ENCODE measurements around the gene ARPC1B. TPM values are rescaled to one million over a fixed set of nuclear protein-coding genes. Genes with fewer than 3 reads are reported as not detected.

The ARPC1B gene
- total RNA-seq, 1 donor from 2014 or later = 300 TPM

DNA sequence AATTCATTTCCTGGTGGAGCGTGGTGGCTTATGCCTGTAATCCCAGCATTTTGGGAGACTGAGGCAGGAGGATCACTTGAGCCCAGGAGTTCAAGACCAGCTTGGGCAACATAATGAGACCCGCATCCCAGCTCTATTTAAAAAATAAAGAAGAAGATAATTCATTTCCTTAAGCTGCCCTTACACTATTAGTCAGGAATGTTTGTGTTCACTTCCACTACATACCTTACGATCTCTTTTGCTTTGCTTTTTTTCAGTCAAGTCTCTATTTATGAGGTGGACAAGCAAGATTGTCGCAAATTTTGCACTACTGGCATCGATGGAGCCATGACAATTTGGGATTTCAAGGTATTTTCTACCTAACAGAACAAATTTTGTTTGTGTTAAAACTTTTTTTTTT, 11.2 kb upstream of the ARPC1B start:
- Mint-ChIP-seq H3K27ac (no peak overlapping the region), H3K9me3 (no peaks in the 10 kb centered on the region), H3K36me3 (ENCODE audit: low read depth) (peaks cover 75% of the 10 kb centered on the region), H3K4me1 (no peaks in the 10 kb centered on the region), H3K27me3 (no peaks in the 10 kb centered on the region), H3K4me3 (no peak overlapping the region)
- DNase-seq (no peak), ATAC-seq (ENCODE audit: low read depth) (no peak)
- ChIA-PET CTCF (interaction anchor here (0.6 kb wide), 1 partner anchor 97 kb away, joined by 4 read pairs; no protein-coding TSS in a partner anchor), POLR2A (interaction anchor here (0.7 kb wide), 3 partner anchors 13 to 28 kb away, joined by 5 to 7 read pairs (median 5); no protein-coding TSS in a partner anchor)
- TF ChIP-seq, protein P1, sequence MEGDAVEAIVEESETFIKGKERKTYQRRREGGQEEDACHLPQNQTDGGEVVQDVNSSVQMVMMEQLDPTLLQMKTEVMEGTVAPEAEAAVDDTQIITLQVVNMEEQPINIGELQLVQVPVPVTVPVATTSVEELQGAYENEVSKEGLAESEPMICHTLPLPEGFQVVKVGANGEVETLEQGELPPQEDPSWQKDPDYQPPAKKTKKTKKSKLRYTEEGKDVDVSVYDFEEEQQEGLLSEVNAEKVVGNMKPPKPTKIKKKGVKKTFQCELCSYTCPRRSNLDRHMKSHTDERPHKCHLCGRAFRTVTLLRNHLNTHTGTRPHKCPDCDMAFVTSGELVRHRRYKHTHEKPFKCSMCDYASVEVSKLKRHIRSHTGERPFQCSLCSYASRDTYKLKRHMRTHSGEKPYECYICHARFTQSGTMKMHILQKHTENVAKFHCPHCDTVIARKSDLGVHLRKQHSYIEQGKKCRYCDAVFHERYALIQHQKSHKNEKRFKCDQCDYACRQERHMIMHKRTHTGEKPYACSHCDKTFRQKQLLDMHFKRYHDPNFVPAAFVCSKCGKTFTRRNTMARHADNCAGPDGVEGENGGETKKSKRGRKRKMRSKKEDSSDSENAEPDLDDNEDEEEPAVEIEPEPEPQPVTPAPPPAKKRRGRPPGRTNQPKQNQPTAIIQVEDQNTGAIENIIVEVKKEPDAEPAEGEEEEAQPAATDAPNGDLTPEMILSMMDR (IDR thresholded peaks at IDR 0.05) = no peak
- intact Hi-C loops (cut with micrococcal nuclease) = no loop called here

DNA sequence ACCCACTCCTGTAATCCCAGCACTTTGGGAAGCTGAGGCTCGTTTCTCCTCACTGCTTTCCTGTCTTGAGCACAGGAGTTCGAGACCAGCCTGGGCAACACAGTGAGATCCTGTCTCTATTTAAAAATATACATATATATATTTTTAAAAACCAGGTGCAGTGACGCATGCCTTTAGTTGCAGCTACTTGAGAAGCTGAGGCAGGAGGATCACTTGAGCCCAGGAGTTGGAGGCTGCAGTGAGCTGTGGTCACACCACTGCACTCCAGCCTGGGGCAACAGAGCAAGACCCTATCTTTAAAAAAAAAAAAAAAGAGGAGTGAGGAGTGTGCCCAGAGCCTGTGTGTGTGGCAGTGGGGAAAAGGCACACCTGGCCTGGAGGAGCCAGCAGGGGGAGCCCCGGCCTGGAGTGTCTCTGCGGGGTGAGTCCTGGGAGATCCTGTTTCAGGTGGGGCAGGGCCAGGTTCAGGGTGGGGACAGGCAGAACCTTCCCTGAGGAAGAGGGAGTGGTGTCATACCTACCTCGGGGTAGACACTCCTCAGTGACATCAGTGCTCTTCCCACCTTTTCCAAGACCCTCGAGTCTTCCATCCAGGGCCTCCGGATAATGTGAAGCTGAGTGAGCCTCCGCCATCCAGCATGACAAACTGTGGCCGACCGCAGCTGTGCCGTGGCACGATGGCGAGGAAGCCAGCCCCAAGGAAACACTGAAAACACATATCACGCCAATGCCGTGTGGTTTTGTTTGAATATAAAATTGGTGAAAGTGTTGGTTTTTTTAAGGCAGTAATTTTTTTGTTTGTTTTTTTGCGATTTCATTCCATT, 9.0 kb upstream of the ARPC1B start:
- H3K27me3 Mint-ChIP-seq = no peaks in the 10 kb centered on the region
- ChIA-PET CTCF (interaction anchor here (0.6 to 1.8 kb wide), 12 partner anchors 14 to 78 kb away, joined by 3 to 7 read pairs (median 4); partner anchors contain the start of genes BUD31 and PDAP1), POLR2A (interaction anchor here (0.6 to 1.2 kb wide), 6 partner anchors 19 to 254 kb away, joined by 3 to 6 read pairs (median 3); partner anchors contain the start of genes BUD31 and PDAP1)
- peak; percentile 55 for DNase-seq
- no peak overlapping the region for H3K27ac Mint-ChIP-seq
- peak; percentile 99 for ATAC-seq (ENCODE audit: low read depth)
- H3K4me1 Mint-ChIP-seq = no peaks in the 10 kb centered on the region
- TF ChIP-seq, protein P1 (IDR thresholded peaks at IDR 0.05) = no peak
- intact Hi-C loops (cut with micrococcal nuclease) = loop anchor here (1.0 to 5.0 kb wide), 4 partner anchors 22 to 252 kb away; partner anchors contain the start of genes BUD31, PDAP1 and ZSCAN25
- peaks cover 59% of the 10 kb centered on the region for H3K36me3 Mint-ChIP-seq (ENCODE audit: low read depth)
- H3K4me3 Mint-ChIP-seq = no peak overlapping the region
- no peaks in the 10 kb centered on the region for H3K9me3 Mint-ChIP-seq

DNA sequence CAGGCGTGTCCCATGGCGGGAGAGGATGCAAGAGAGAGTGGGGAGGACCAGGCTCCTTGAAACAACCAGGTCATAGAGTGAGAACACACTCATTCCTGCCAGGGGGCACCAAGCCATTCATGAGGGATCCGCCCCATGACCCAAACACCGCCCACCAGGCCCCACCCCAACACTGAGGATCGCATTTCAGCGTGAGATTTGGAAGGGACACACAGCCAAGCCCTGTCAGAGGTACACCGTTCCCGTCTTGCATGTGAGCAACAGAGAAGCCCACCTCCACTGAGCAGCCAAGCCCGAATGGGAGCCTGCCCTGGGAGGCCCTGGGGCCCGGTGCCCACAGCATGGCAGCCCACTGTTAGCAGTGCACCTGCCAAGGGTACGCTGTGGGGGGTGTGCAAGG, 7.9 kb upstream of the ARPC1B start:
- no peak for DNase-seq
- H3K27me3 Mint-ChIP-seq = no peaks in the 10 kb centered on the region
- POLR2A ChIA-PET = interaction anchor here (1.3 kb wide), 1 partner anchor 14 kb away, joined by 7 read pairs; no protein-coding TSS in a partner anchor
- peaks cover 49% of the 10 kb centered on the region for H3K36me3 Mint-ChIP-seq (ENCODE audit: low read depth)
- no peaks in the 10 kb centered on the region for H3K9me3 Mint-ChIP-seq
- TF ChIP-seq, protein P1 (IDR thresholded peaks at IDR 0.05) = no peak
- no peak for ATAC-seq (ENCODE audit: low read depth)
- CTCF ChIA-PET = interaction anchor here (0.8 to 1.4 kb wide), 4 partner anchors 14 to 49 kb away, joined by 4 to 5 read pairs (median 4); no protein-coding TSS in a partner anchor
- intact Hi-C loops (cut with micrococcal nuclease) = loop anchor here (5.0 kb wide), 1 partner anchor 251 kb away; the partner anchor contains the start of gene ZSCAN25
- no peaks in the 10 kb centered on the region for H3K4me1 Mint-ChIP-seq
- H3K4me3 Mint-ChIP-seq = no peak overlapping the region
- no peak overlapping the region for H3K27ac Mint-ChIP-seq

DNA sequence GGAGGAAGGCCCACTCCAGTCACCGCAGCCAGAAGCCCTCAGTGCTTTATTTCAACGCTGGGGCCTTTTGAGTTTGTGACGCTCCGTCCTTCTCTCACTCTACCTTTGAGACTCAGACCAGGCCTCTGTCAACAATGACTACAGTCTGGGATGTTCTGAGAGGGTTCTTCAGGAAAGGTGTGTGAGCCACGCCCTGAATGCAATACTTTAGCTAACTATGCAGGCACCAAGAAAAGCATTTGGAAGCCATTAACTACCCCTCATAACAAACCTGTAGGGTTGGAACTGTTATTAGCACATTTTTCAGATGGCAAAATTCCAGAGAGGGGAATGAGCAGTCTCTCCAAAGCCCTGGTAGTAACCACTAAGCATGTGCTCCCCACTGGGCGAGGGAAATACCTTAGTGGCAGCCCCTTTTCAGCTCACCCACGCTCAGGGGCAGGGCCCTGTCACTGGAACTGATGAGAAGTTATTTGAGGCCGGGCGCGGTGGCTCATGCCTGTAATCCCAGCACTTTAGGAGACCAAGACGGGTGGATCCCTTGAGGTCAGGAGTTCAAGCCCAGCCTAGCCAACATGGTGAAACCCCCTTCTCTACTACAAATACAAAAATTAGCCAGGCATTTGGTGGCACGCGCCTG, 5.7 kb upstream of the ARPC1B start:
- Mint-ChIP-seq H3K36me3 (ENCODE audit: low read depth) (peaks cover 29% of the 10 kb centered on the region), H3K27ac (no peak overlapping the region), H3K27me3 (no peaks in the 10 kb centered on the region), H3K4me1 (peaks cover 7% of the 10 kb centered on the region), H3K4me3 (no peak overlapping the region), H3K9me3 (no peaks in the 10 kb centered on the region)
- TF ChIP-seq, protein P1 (IDR thresholded peaks at IDR 0.05) = no peak
- DNase-seq (no peak), ATAC-seq (ENCODE audit: low read depth) (no peak)
- CTCF ChIA-PET = no interaction called here
- intact Hi-C loops (cut with micrococcal nuclease) = loop anchor here (5.0 kb wide), 1 partner anchor 248 kb away; the partner anchor contains the start of gene ZSCAN25
- POLR2A ChIA-PET = interaction anchor here (0.7 to 2.4 kb wide), 3 partner anchors 11 to 621 kb away, joined by 3 to 14 read pairs (median 10); partner anchors contain the start of genes BUD31 and PDAP1
